ENCODE data around the gene TSKS.

TSKS gene

DNA sequence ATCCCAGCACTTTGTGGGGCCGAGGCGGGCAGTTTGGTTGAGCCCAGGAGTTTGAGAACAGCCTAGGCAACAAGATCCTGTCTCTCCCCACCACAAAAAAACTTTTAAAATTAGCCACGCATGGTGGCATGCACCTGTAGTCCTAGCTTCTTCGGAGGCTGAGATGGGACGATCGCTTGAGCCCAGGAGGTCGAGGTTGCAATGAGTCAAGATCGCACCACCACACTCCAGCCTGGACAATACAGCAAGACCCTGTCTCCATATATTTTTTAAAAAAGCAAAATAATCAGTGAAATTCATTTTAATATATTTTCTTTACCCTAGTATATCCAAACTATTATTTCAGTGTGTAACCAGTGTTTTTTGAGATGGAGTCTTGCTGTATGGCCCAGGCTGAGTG lies 11.9 kb upstream of the TSKS start:
- no peaks in the 10 kb centered on the region for H3K79me2 ChIP-seq (ENCODE audit: insufficient read depth, low read depth)
- TF ChIP-seq, protein P1, sequence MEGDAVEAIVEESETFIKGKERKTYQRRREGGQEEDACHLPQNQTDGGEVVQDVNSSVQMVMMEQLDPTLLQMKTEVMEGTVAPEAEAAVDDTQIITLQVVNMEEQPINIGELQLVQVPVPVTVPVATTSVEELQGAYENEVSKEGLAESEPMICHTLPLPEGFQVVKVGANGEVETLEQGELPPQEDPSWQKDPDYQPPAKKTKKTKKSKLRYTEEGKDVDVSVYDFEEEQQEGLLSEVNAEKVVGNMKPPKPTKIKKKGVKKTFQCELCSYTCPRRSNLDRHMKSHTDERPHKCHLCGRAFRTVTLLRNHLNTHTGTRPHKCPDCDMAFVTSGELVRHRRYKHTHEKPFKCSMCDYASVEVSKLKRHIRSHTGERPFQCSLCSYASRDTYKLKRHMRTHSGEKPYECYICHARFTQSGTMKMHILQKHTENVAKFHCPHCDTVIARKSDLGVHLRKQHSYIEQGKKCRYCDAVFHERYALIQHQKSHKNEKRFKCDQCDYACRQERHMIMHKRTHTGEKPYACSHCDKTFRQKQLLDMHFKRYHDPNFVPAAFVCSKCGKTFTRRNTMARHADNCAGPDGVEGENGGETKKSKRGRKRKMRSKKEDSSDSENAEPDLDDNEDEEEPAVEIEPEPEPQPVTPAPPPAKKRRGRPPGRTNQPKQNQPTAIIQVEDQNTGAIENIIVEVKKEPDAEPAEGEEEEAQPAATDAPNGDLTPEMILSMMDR (conservative IDR thresholded peaks at IDR 0.05; ENCODE audit: low read depth, low read length): no peak
- H3K27me3 ChIP-seq (ENCODE audit: insufficient read depth, low read depth): no peaks in the 10 kb centered on the region
- no peaks in the 10 kb centered on the region for H4K20me1 ChIP-seq (ENCODE audit: insufficient read depth)
- no peak overlapping the region for H3K4me2 ChIP-seq
- H2AFZ ChIP-seq (ENCODE audit: low read depth): no peak overlapping the region
- no peak overlapping the region for H3K9ac ChIP-seq
- H3K4me1 ChIP-seq (ENCODE audit: low read depth, poor library complexity, severe bottlenecking): no peaks in the 10 kb centered on the region
- H3K36me3 ChIP-seq (ENCODE audit: insufficient read depth): no peaks in the 10 kb centered on the region
- no peak overlapping the region for H3K27ac ChIP-seq
- H3K4me3 ChIP-seq (IDR thresholded peaks at IDR 0.05; ENCODE audit: insufficient read depth, low read depth, low read length): no peak overlapping the region

DNA sequence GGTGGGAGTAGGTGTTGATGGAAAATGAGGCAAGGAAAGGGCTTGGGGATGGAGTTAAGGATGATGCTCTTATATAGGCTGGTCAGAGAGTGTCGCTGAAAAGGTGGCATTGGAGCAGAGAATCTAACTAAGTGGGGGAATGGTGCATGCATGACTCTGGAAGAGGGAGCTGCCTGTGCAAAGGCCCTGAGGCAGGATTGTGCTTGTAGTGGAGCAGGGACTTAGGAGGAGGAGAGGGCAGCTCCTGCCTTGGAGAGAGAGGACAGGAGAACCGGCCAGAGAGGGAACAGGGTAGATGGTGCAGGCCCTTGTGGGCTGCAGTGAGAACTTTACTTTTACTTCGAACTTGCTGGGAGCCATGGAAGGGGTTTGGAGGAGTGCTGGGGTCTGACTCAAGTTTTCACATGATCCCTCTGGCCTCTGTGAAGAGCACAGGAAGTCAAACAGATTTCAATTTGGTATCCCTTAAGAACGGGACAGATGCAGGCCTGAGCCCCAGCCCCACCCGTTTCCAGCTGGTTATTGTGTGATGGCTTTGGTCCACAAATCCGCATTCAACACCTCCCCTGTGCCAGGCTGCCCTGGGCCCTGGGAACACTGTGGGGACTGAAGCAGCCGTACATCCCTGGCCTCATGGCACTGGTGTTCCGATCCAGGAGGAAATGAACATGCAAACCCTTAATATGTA lies 10.7 kb upstream of the TSKS start:
- Histone ChIP-seq H3K4me2 (no peak overlapping the region), H3K27me3 (ENCODE audit: insufficient read depth, low read depth) (no peaks in the 10 kb centered on the region), H4K20me1 (ENCODE audit: insufficient read depth) (no peaks in the 10 kb centered on the region), H2AFZ (ENCODE audit: low read depth) (no peak overlapping the region), H3K9ac (no peak overlapping the region), H3K27ac (no peak overlapping the region), H3K4me1 (ENCODE audit: low read depth, poor library complexity, severe bottlenecking) (no peaks in the 10 kb centered on the region), H3K4me3 (IDR thresholded peaks at IDR 0.05; ENCODE audit: insufficient read depth, low read depth, low read length) (no peak overlapping the region), H3K36me3 (ENCODE audit: insufficient read depth) (no peaks in the 10 kb centered on the region), H3K79me2 (ENCODE audit: insufficient read depth, low read depth) (0 out of 2 replicates have a peak, but pooled peaks cover 6% of the 10 kb centered on the region)
- TF ChIP-seq, protein P1 (conservative IDR thresholded peaks at IDR 0.05; ENCODE audit: low read depth, low read length): no peak

DNA sequence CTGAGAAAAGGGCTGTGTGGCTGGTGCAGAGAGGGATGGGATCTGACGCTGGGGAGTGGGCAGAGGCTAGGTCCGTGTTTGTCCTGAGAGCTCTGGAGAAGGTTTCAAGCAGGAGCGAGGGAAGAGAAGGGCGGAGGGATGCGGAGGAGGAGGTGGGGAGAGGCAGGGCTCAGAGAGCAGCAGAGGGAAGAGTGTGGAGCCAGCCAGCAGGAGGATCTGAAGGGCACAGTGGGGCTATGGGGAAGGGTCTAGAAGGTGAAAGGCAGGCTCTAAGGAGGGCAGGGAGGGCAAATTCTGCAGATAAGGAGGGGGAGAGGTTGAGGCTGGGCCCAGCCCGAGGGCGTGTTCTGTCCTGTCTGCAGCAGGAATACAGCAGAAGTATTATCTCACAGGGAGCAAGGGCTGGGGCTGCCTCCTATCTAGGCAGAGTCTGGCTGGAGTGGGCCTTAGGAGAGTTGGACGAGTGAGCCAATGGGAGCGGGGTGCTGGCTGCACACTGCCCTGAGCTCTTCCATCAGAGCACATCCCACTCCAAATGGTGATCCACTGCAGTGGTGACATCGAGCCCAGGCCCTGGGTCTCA lies 9.8 kb upstream of the TSKS start:
- Histone ChIP-seq H3K27me3 (ENCODE audit: insufficient read depth, low read depth) (no peaks in the 10 kb centered on the region), H3K4me2 (no peak overlapping the region), H3K36me3 (ENCODE audit: insufficient read depth) (no peaks in the 10 kb centered on the region), H3K79me2 (ENCODE audit: insufficient read depth, low read depth) (0 out of 2 replicates have a peak, but pooled peaks cover 8% of the 10 kb centered on the region), H3K9ac (no peak overlapping the region), H3K4me1 (ENCODE audit: low read depth, poor library complexity, severe bottlenecking) (no peaks in the 10 kb centered on the region), H3K4me3 (IDR thresholded peaks at IDR 0.05; ENCODE audit: insufficient read depth, low read depth, low read length) (no peak overlapping the region), H4K20me1 (ENCODE audit: insufficient read depth) (no peaks in the 10 kb centered on the region), H3K27ac (no peak overlapping the region), H2AFZ (ENCODE audit: low read depth) (no peak overlapping the region)
- TF ChIP-seq, protein P1 (conservative IDR thresholded peaks at IDR 0.05; ENCODE audit: low read depth, low read length): no peak

DNA sequence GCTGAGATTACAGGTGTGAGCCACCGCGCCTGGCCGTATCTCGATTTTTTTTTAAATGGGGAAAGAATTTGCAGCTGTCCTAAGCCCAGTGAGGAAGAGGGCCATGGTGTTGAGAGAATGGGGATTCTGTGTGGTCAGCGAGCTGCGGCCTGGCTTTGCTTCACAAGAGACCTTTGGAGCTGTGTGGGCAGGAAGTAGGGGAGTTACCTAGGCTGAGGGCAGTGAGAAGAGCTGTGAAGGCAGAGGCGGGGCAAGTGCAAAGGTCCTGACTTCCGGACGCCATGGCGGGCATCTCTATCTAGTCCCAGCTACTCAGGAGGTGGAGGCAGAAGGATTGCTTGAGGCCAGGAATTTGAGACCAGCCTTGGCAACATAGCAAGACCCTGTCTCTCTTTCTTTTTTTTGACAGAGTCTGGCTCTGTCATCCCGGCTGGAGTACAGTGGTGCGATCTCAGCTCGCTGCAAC lies 8.6 kb upstream of the TSKS start:
- TF ChIP-seq, protein P1 (conservative IDR thresholded peaks at IDR 0.05; ENCODE audit: low read depth, low read length): no peak
- H2AFZ ChIP-seq (ENCODE audit: low read depth): no peak overlapping the region
- no peak overlapping the region for H3K4me3 ChIP-seq (IDR thresholded peaks at IDR 0.05; ENCODE audit: insufficient read depth, low read depth, low read length)
- H3K36me3 ChIP-seq (ENCODE audit: insufficient read depth): no peaks in the 10 kb centered on the region
- no peaks in the 10 kb centered on the region for H3K27me3 ChIP-seq (ENCODE audit: insufficient read depth, low read depth)
- H3K79me2 ChIP-seq (ENCODE audit: insufficient read depth, low read depth): peaks cover 13% of the 10 kb centered on the region; the same call in 1 of the 2 replicates
- no peaks in the 10 kb centered on the region for H4K20me1 ChIP-seq (ENCODE audit: insufficient read depth)
- H3K9ac ChIP-seq: no peak overlapping the region
- H3K4me1 ChIP-seq (ENCODE audit: low read depth, poor library complexity, severe bottlenecking): no peaks in the 10 kb centered on the region
- no peak overlapping the region for H3K27ac ChIP-seq
- H3K4me2 ChIP-seq: no peak overlapping the region
